Effector memory CD4-positive, alpha-beta T cell (primary cell): Measurements from ENCODE around the gene CANT1.

Experiments used
- DNase-seq, 3 donors: peaks; one replicate each; pipeline ENCODE4 v3.0.0-alpha.2; 2020
- H3K27ac ChIP-seq: 2 replicates; pipeline ENCODE4 v1.7.0; 2013; ENCODE audit warnings: mild to moderate bottlenecking, low read length, moderate library complexity; ENCODE audit not compliant: insufficient read depth, poor library complexity, severe bottlenecking
- H3K27me3 ChIP-seq: replicated peaks from 2 replicates; pipeline ENCODE4 v1.7.0; 2013; ENCODE audit warnings: mild to moderate bottlenecking, low read length; ENCODE audit not compliant: insufficient read depth, control insufficient read depth, poor library complexity, severe bottlenecking
- H3K36me3 ChIP-seq: 2 replicates; pipeline ENCODE4 v1.7.0; 2013; ENCODE audit warnings: mild to moderate bottlenecking, low read length, moderate library complexity; ENCODE audit not compliant: control insufficient read depth, insufficient read depth
- H3K4me1 ChIP-seq: 2 replicates; pipeline ENCODE4 v1.7.0; 2013; ENCODE audit warnings: low read length, mild to moderate bottlenecking; ENCODE audit not compliant: control insufficient read depth, insufficient read depth, poor library complexity, severe bottlenecking
- H3K4me3 ChIP-seq: 2 replicates; pipeline ENCODE4 v1.7.0; 2013; ENCODE audit warnings: low read length, low read depth, mild to moderate bottlenecking; ENCODE audit not compliant: insufficient read depth, poor library complexity, severe bottlenecking
- H3K9me3 ChIP-seq: 2 replicates; pipeline ENCODE4 v1.7.0; 2013; ENCODE audit warnings: mild to moderate bottlenecking, low read length, moderate library complexity; ENCODE audit not compliant: control insufficient read depth

CANT1 gene

DNA sequence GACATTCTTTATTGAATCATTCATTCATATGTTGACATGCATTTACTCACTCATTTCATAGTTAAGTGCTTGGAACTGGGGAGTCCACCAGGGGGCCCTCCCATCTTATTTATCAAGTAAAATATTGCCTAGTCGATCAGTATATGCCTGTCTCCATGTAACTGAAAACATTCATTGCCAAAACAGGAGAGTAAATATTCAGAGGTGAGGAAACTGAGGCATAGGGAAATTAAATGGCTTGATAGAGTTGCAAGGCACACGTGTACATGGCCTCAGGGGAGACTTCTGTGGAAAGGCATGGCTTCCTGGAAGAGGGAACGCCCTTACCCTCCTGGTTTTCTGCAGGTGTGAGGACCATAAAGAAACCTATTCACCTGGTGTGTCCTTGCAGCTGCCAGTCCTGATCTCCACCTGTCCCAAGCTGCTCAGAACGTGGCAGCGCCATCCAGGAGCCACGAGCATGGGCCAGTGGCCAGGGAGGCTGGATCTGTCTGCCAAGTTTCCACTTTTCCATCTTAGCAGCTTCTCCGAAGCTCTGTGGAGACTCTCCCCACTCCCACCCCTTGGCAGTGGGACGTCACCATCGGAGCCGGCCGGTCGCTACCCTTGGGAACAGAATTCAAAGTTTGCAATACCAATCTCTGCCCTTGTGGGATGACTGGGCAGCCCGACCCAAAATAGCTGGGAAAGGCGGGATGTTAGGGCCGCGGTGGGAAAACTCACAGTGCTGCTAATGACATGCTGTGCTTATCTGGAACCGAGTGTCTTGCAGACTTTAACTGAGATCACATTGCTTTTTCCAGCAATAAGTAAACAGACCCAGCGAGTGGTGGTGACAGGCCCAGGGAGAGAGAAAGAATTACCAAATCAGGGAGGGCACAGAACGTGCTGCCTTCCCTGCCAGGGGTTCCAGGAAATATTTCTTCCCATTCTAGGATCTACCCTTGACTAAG lies 10.3 kb upstream of the CANT1 start:
- Histone ChIP-seq H3K4me3 (no peak overlapping the region), H3K4me1 (peaks cover 12% of the 10 kb centered on the region), H3K9me3 (no peaks in the 10 kb centered on the region), H3K27ac (no peak overlapping the region), H3K27me3 (no peaks in the 10 kb centered on the region), H3K36me3 (no peaks in the 10 kb centered on the region)
- DNase-seq: peak in 2 of 3 donors; percentile 20 to 31

DNA sequence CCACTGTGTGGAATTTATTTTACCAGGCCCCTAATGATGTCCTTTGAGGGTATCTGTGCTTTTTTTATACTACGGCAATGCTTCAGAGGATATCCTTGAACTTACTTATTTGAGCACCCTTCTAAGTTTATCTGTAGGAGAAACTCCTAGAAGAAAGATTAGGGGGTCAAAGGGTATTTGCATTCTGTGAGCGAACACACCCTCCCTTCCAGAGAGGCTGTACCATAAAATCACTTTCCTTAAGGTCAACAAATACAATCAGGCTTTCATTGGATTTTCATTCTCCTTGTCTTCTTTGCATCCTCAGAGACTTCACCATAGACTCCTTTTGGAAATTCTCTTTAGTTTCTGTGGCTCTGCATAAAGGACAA lies 9.7 kb upstream of the CANT1 start:
- H3K4me3 ChIP-seq: no peak overlapping the region
- H3K9me3 ChIP-seq: no peaks in the 10 kb centered on the region
- H3K27me3 ChIP-seq: no peaks in the 10 kb centered on the region
- H3K27ac ChIP-seq: no peak overlapping the region
- DNase-seq: no peak
- no peaks in the 10 kb centered on the region for H3K36me3 ChIP-seq
- H3K4me1 ChIP-seq: peaks cover 6% of the 10 kb centered on the region

DNA sequence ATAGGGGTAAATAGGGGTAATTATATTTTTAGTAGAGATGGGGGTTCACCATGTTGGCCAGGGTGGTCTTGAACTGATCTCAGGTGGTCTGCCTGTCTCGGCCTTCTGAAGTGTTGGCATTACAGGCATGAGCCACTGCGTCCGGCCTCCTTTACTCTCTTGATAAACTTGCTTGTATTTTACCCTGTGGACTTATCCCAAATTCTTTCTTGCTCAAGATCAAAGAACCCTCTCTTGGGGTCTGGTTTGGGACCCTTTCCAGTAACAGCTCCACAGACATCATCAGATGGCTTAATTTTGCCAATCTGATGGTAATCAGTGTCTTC lies 8.8 kb upstream of the CANT1 start:
- DNase-seq: no peak
- H3K4me3 ChIP-seq: no peak overlapping the region

GRCh38 chr17:79017546-79018369 lies 8.2 kb upstream of the CANT1 start:
- DNase-seq: no peak
- no peaks in the 10 kb centered on the region for H3K9me3 ChIP-seq
- H3K4me3 ChIP-seq: no peak overlapping the region
- H3K4me1 ChIP-seq: no peaks in the 10 kb centered on the region
- H3K36me3 ChIP-seq: no peaks in the 10 kb centered on the region
- H3K27me3 ChIP-seq: no peaks in the 10 kb centered on the region
- no peak overlapping the region for H3K27ac ChIP-seq

More for the DNA sequence above, 8.8 kb upstream of the CANT1 start:
- H3K36me3 ChIP-seq: no peaks in the 10 kb centered on the region
- no peaks in the 10 kb centered on the region for H3K27me3 ChIP-seq
- no peaks in the 10 kb centered on the region for H3K9me3 ChIP-seq
- H3K27ac ChIP-seq: no peak overlapping the region
- no peaks in the 10 kb centered on the region for H3K4me1 ChIP-seq

GRCh38 chr17:79014158-79014758 lies 4.7 kb upstream of the CANT1 start:
- H3K27ac ChIP-seq: no peak overlapping the region
- no peaks in the 10 kb centered on the region for H3K27me3 ChIP-seq
- no peak for DNase-seq
- no peak overlapping the region for H3K4me3 ChIP-seq
- H3K9me3 ChIP-seq: no peaks in the 10 kb centered on the region
- no peaks in the 10 kb centered on the region for H3K36me3 ChIP-seq
- H3K4me1 ChIP-seq: peaks cover 5% of the 10 kb centered on the region

DNA sequence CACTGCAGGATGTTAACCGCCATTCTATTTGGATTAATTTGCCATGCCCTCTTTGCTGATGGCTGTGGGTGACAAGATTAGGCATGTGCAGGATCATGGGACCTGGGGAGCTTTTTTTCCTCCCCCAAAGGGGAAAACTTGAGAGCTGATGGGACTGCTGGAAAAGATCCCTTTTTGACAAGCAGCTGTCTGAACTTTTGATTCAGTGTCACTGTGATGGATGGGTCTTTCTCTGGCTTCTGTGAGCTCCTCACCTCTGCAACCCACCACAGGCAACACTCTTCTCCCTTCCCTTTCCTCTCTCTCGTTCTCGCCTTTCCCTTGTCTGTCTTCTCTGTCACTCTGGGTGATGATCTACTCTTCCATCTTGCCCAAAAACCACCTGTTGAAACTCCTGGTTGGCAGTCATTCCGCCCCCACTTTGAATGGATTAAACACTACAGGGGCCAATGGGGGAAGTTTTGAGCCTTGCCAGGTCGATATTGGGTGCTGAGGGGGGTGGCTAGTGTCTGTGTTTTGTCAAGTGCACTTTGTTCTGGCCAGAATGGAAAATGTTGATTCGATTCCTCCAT lies 3.1 kb upstream of the CANT1 start:
- no peaks in the 10 kb centered on the region for H3K36me3 ChIP-seq
- no peak overlapping the region for H3K4me3 ChIP-seq
- H3K27me3 ChIP-seq: no peaks in the 10 kb centered on the region
- H3K9me3 ChIP-seq: no peaks in the 10 kb centered on the region
- H3K27ac ChIP-seq: no peak overlapping the region
- H3K4me1 ChIP-seq: peaks cover 19% of the 10 kb centered on the region
- no peak for DNase-seq

DNA sequence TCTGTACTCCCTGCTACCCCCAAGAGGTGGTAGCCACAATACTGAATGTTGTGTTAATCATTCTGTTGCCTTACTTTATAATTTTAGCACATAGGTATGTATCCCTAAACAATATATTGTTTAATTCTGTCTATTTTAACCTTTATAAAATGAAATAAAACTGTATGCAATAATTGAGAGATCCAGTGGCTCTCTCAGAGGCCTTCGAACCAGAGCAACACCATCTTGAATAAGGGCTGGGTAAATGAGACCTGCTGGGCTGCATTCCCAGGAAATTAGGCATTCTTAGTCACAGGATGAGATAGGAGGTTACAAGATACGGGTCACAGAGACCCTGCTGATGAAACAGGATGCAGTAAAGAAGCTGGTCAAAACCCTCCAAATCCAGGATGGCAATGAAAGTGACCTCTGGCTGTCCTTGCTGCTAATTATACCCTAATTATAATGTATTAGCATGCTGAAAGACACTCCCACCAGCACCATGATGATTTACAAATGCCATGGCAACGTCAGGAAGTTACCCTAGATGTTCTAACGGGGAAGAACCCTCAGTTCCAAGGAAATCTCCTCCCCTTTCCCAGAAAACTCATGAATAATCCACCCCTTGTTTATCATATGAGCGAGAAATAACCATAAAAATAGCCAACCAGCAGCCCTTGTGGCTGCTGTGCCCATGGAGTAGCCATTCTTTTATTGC lies 2.0 kb upstream of the CANT1 start:
- H3K9me3 ChIP-seq: no peaks in the 10 kb centered on the region
- H3K36me3 ChIP-seq: no peaks in the 10 kb centered on the region
- H3K27ac ChIP-seq: no peak overlapping the region
- no peak overlapping the region for H3K4me3 ChIP-seq
- DNase-seq: no peak
- no peaks in the 10 kb centered on the region for H3K27me3 ChIP-seq
- H3K4me1 ChIP-seq: peaks cover 21% of the 10 kb centered on the region

GRCh38 chr17:79010304-79010646 lies 711 bp upstream of the CANT1 start:
- no peaks in the 10 kb centered on the region for H3K27me3 ChIP-seq
- no peaks in the 10 kb centered on the region for H3K9me3 ChIP-seq
- no peaks in the 10 kb centered on the region for H3K36me3 ChIP-seq
- peaks cover 34% of the 10 kb centered on the region for H3K4me1 ChIP-seq
- no peak for DNase-seq
- H3K27ac ChIP-seq: peak overlapping the region; percentile 86
- peak overlapping the region; percentile 86 for H3K4me3 ChIP-seq

GRCh38 chr17:79008666-79009387 lies 737 bp downstream of the CANT1 start:
- H3K36me3 ChIP-seq: no peaks in the 10 kb centered on the region
- no peak for DNase-seq
- H3K27ac ChIP-seq: peak overlapping the region; percentile 86
- H3K4me3 ChIP-seq: peak overlapping the region; percentile 86
- H3K9me3 ChIP-seq: no peaks in the 10 kb centered on the region
- peaks cover 37% of the 10 kb centered on the region for H3K4me1 ChIP-seq
- no peaks in the 10 kb centered on the region for H3K27me3 ChIP-seq
